NCI-H2196 (cell line): ENCODE data around the gene OLFM1.
"Not testable (repeated sequence)": the region's sequence is repeated elsewhere in the genome, so short reads cannot be mapped to it uniquely, and the experiment has no call there.

Experiments
- DNase-seq: peaks from one replicate; lab custom pipeline; 2025; ENCODE audit not compliant: unreplicated experiment; lab: John Stamatoyannopoulos, UW

Gene OLFM1

DNA sequence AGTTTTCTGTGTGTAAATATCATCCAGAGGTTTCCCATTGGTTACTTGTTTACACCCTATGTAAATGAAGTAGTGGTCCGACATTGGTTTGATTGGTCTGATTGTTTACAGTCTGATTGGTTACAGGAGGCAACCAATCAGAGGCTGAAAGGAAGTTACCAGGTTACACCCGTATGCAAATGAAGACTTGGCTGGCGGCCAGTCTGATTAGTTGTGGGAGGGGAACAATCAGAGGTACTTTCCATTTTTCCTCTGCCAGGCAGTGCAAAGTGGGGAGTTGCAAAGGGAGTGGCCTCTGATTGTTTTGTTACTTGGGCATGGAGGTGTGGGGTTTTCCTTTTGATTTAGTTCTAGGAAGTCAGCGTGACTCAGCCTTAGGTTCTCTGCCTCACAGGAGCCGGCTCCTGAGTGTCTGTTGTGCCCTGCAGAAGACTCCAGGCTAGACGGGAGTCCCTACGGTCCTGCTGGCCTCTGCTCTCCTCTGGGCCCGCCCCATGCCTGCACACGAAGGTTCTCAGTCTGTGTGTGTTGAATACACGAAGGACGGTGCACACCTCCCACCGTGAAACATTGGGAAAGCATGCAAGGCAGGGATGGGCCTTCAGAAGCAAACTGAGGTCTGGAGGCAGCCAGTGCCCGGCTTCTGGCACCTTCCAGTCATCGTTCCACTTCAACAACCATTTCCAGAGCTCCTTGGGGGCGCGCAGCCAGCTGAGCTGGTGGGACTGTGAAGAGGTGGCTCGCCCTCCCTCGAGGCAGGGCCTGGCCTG, 42.9 kb downstream of the OLFM1 start:
- peak; percentile 61 for DNase-seq

DNA sequence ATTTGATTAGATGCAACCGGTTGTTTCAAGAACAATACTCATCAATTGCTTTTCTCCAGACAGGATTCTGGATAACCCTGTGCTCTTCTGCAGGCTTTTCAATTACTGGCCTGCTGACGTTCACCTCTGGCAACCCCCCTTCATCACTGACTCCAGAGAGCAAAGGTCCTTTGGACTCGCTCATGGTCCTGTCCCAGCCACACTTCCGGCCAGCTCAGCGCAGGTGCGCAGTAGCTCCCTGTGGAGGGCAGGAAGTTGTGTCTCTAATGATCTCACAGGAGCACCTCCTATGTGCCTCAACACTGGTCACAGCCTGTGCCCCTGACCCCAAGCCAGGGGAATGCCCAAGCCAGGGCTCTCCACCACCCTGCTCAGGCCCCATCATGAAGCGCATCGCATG, 44.0 kb downstream of the OLFM1 start:
- DNase-seq, result no peak

DNA sequence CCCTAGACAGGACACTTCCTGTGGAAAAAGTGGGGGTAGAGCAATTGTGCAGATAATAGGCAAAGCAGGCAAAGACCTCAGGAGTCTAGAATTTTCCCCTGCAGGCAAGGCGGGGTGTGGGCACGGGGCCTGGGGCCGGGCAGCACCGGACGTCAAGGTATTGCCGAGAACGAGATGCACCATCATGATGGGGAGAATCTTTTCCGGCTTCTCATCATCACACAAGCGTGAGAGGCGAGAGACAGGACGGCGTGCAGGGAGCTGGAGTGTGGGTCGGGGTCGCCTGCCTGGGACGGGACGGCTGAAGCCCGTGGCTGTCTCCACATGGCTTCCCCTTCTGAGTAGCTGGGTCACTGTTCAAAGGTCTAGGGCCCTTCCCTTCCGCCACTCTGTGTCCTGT, 44.5 kb downstream of the OLFM1 start:
- no peak for DNase-seq

GRCh38 chr9:135134268-135135022, 47.0 kb downstream of the OLFM1 start:
- DNase-seq, result no peak

DNA sequence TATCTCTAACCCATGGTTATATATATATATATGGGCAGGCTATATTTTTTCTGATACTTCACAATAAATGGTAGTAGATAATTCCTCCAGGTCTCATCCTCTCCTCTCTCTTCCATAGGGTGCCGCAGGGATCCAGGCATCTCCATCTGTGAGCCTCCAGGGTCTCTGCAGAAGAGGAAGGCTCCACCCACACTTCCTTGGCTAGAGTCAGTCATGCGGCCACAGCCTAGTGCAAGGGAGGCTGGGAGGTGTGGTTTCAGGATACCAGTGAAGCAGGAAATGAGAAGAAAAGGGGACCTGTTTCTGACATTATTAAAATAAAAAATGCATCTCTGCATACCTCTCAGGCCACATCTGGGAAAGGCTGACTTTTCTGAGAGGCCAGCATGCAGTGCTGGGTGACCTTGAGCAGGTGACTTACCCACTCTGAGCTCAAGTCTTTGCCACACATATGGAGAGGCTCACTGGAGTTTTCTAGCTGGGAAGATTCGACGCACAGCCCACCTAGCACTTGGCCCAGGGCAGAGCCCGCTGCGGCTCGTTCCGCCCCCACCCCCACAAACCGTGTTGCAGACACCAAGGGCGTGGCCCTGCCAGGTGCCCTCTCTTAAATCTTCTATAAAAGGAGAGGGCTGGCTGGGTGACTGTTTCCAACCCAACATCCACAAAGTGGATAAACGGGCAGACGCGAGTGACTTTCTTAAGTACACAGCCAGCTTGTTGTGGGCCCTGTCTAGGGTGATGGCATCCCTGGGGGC, 47.9 kb downstream of the OLFM1 start:
- no peak for DNase-seq

DNA sequence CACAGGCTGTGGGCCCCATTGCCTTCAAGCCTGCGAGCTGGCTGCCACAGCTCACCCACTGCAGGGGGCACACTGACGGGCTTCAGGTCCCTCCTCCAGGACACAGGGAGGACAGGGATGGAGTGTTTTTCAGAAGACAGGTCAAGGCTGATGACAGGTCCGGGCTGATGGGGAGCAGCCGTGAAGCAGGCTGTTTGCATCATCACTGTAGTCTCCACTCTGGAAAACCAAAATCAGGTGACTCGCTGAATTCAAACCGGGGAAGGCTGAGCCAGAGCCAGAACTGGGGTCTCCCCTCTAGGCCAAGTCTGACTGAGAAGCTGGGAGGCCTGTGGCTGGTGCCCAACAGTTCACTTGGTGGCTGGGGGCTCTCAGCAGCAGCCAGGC, 48.5 kb downstream of the OLFM1 start:
- no peak for DNase-seq

GRCh38 chr9:135136481-135136880, 49.0 kb downstream of the OLFM1 start:
- DNase-seq, result no peak

GRCh38 chr9:135136991-135137832, 49.7 kb downstream of the OLFM1 start:
- DNase-seq, result no peak

DNA sequence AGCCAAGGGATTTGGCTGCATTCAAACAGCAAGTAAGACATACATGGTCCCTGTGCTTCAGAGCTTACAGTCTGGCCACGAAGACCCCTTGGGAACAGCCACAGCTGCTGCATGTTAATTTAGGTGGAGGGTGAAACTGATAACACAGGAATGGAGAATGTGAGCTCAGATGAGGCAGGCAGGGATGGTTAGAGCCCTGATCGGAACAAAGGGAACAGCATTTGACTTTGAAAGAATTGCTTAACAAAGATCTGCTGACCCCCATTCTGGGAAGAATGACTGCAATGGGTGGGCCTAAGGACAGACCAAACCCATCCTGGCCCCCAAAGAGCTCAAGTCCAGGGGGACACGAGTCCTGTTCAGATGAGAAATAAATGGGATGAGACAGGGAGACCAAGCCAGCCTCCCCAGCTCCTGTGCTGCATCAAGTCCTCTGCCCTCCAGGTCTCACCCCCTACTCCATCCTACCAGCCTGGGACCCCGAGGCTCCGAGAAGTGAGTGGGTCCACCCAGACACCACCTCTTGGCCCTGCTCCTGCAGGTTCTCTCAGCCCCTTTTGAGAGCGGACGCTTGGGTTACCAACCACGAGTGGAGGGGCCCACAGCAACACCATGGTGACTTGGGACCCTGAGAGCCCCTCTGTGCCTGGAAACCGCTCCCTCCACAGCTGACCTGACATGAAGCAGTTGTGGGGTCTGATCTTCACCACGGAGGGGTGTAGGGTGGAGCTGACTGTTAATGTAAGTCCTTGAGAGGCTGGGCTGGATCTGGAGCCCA, 50.8 kb downstream of the OLFM1 start:
- no peak for DNase-seq

DNA sequence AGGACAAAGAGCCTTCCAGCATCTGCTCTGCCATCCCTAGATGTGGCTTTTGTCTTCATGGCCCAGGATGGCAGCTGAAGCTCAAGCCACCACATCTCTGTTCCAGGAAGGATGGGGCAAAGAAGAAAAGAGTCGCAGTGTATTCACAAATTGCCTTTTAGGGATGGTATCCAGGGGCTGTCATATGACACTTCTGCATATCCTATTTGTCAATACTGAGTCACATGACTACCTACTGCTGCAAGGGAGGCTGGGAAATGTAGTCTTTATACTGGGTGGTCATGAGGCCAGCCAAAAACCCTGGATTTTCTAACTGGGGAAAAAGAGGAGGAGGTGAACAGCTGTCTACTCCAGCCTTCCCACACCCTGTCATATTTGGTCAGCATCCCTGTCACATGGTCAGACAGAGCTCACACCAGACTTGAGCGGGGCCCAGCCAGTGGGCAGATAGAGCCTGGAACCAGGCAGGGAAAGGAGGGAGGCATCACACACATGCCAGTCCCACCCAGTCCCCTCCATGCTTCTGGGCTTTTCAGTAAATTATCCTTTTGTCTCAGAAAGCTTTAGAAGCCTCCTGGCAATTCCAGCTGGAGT, 52.0 kb downstream of the OLFM1 start:
- DNase-seq, result no peak

DNA sequence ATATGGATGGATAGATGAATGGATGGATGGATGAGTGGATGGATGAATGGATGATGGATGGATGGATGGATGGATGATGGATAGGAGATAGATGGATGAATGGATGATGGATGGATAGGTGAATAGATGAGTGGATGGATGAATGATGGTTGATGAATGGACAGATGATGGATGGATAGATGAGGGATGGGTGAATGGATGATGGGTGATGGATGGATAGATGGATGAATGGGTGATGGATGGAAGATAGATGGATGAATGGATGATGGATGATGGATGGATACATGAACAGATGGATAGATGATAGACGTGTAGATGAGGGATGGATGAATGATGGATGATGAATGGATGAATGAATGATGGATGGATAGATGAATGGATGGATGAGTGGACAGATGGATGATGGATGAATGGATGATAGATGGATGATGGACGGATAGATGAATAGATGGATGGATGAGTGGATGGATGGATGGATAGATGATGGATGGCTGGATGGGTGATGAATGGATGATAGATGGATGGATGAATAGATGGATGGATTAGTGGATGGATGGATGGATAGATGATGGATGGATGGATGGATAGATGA, 53.8 kb downstream of the OLFM1 start:
- DNase-seq, result no peak

GRCh38 chr9:135144581-135145170, 57.2 kb downstream of the OLFM1 start:
- peak; percentile 54 for DNase-seq

DNA sequence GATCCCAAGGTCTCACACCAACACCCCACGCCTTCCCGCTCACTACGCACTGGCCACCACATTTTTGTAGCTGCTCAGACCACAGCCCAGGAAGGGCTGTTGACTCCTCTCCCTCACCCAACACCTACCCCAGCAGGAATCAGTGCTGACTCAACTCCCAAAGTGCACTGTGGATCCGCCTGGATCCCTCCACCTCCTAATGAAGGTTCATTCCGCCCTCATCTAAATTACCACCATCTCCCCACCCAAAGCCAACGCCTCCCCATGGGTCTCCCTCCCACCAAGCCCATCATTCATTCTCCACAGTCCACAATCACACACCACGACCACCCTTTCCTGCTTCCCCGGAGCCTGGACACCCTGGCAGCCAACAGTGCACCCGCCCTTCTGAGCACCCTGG, 57.8 kb downstream of the OLFM1 start:
- no peak for DNase-seq

GRCh38 chr9:135146241-135146640, 58.8 kb downstream of the OLFM1 start:
- no peak for DNase-seq

GRCh38 chr9:135146766-135147473, 59.5 kb downstream of the OLFM1 start:
- peak; percentile 70 for DNase-seq

DNA sequence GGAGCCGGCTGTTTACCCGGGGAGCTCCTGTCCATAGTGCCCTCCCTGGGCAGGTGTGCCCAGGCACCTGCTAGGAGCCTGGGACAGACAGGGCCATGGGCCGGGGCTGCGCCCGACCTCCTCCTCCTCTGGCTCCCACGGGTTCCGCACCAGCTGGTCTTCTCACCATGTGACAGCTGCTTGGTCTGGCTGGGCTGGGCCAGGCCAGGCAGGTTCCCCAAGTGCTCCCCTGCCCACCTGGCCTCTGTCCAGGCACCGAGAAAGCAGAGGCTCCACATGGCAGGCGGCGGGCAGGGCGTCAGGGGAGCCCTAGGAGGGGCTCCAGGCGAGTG, 60.0 kb downstream of the OLFM1 start:
- peak; percentile 70 for DNase-seq

DNA sequence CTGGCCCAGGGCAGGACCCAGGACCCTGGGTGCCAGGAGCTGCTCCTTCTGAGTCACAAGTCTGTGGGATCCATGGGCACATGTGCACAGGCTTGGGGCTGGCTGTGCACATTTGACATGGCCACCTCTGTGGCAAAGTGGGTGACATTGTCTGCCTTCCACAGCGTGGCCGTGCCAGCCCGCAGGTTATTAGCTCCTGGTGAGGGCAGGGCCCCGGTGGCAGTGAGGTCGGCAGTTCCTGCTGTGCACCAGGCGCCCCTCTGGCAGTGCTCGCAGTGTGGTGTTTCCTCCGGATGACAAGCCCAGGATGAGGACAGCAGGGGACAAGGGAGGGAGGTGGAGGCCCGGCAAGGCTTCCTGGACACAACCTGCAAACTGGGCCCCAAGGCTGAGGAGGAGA, 60.5 kb downstream of the OLFM1 start:
- DNase-seq, result no peak

- DNase-seq, result no peak
Observed at GRCh38 chr9:135148386-135148785, 60.9 kb downstream of the OLFM1 start.

GRCh38 chr9:135149901-135150300, 62.4 kb downstream of the OLFM1 start:
- not testable (repeated sequence) for DNase-seq
